ENCODE data around the gene NEMF. TPM values are rescaled to one million over a fixed set of nuclear protein-coding genes. Genes with fewer than 3 reads are reported as not detected.
"Not testable (repeated sequence)": the region's sequence is repeated elsewhere in the genome, so short reads cannot be mapped to it uniquely, and the experiment has no call there.

The NEMF gene
- total RNA-seq, 1 donor: 166 TPM

DNA sequence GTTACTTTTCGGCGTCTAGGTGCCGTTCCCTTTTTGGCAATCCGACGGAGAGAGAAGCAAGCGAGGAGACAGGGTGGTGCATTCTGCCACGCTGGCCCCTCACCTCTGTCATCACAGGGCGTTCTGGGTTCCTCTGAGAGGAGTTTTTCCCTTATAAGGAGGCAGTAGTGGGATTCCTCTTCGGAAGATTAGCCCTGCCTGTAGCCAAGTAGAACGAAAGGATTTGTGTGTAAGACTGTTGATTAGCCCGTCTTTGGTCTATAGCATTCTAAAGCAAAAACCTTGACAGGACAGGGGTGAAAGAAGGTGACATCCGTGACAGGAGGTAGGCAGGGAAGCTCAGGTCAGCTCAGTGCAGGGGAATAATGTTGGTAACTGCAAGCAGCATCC lies 9.1 kb upstream of the NEMF start:
- Histone ChIP-seq H3K4me3 (ENCODE audit: low read length) (peak overlapping the region; percentile 63), H3K9me3 (ENCODE audit: low read depth, low read length) (no peaks in the 10 kb centered on the region), H3K27me3 (ENCODE audit: insufficient read depth, low read length) (no peaks in the 10 kb centered on the region), H3K4me1 (ENCODE audit: insufficient read depth, low read length) (peaks cover 51% of the 10 kb centered on the region)

DNA sequence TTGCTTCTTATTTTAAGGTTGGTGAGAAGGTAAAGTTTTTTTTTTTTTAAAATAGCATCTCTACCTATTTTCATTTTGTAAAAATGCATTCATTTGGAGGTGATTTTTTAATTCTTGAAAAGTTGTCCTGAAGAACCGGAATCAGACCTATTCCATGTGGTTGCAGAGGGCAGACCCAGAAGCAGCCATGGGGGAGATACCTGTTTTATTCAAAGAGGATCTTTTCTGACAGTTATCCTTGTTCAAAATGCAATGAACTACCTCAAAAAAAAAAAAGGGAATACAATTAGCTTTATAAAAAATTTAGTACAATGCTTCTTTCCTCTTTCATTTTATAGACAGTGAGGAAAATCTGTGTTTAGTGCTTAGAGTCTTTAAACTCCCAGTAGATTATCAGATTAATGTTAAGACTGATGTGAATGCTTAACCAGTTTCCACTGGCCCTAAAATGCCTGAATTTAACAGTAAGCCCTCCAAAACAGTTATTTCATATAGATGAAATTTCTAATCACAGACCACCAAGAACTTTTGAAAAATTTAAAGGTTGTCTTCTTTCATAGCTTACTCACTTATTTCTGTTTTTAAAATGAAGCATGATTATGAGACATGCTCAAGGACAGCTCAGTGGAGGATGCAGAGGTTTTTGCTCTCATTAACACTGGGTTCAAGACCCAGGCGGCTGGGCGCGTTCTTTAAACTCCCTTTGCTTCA lies 8.6 kb upstream of the NEMF start:
- Histone ChIP-seq H3K4me3 (ENCODE audit: low read length) (peak overlapping the region; percentile 63), H3K9me3 (ENCODE audit: low read depth, low read length) (no peaks in the 10 kb centered on the region), H3K4me1 (ENCODE audit: insufficient read depth, low read length) (peaks cover 51% of the 10 kb centered on the region), H3K27me3 (ENCODE audit: insufficient read depth, low read length) (no peaks in the 10 kb centered on the region)

GRCh38 chr14:49858383-49858782 lies 5.8 kb upstream of the NEMF start:
- no peaks in the 10 kb centered on the region for H3K27me3 ChIP-seq (ENCODE audit: insufficient read depth, low read length)
- no peak overlapping the region for H3K4me3 ChIP-seq (ENCODE audit: low read length)
- peaks cover 35% of the 10 kb centered on the region for H3K4me1 ChIP-seq (ENCODE audit: insufficient read depth, low read length)
- H3K9me3 ChIP-seq (ENCODE audit: low read depth, low read length): no peaks in the 10 kb centered on the region

DNA sequence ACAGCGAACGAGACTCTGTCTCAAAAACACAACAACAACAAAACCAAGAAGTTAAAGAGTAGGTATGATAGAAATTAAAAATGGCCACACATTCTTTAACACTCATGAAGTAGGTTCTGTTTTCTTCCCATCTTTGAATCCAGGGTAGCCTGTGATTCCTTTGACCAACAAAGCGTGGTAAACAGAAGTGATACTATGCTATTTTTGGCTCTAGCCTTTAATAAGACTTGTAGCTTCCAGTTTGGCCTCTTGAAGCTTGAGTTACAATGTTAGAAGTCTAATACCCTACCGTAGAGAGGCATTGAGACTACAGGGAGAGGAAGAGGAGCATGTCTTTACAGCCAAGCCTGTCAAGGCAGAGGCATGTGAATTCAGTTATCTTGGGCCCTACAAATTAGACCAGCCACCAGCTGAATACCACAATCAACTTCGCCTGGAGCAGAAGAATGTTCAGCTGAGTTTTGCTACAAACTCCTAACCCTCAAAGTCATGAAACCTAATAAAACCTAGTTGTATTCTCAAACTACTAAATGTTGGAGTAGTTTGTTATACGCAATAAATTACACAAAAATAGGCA lies 4.9 kb upstream of the NEMF start:
- Histone ChIP-seq H3K4me3 (ENCODE audit: low read length) (no peak overlapping the region), H3K4me1 (ENCODE audit: insufficient read depth, low read length) (peaks cover 35% of the 10 kb centered on the region), H3K27me3 (ENCODE audit: insufficient read depth, low read length) (no peaks in the 10 kb centered on the region), H3K9me3 (ENCODE audit: low read depth, low read length) (no peaks in the 10 kb centered on the region)

- H3K27me3 ChIP-seq (ENCODE audit: insufficient read depth, low read length): no peaks in the 10 kb centered on the region
- peaks cover 35% of the 10 kb centered on the region for H3K4me1 ChIP-seq (ENCODE audit: insufficient read depth, low read length)
- H3K9me3 ChIP-seq (ENCODE audit: low read depth, low read length): no peaks in the 10 kb centered on the region
- peak overlapping the region; percentile 96 for H3K4me3 ChIP-seq (ENCODE audit: low read length)
Observed at GRCh38 chr14:49853572-49854375, 1.2 kb upstream of the NEMF start.

DNA sequence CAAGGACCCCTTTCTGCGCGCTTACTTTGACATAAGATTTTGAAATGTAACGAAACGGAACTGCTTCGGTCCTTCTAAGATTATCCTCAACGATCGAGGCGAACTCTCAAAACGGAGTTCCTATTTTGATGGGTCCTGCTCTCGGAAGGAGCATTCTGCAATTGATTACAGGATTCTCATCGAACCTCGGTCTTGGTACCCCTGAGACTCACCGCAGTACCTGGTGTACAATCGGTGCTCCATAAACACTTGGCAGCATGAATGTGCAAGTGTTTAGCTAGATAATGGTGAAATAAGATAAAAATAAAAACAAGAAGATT lies 530 bp upstream of the NEMF start:
- peak overlapping the region; percentile 96 for H3K4me3 ChIP-seq (ENCODE audit: low read length)
- H3K4me1 ChIP-seq (ENCODE audit: insufficient read depth, low read length): peaks cover 32% of the 10 kb centered on the region
- H3K27me3 ChIP-seq (ENCODE audit: insufficient read depth, low read length): no peaks in the 10 kb centered on the region
- no peaks in the 10 kb centered on the region for H3K9me3 ChIP-seq (ENCODE audit: low read depth, low read length)

DNA sequence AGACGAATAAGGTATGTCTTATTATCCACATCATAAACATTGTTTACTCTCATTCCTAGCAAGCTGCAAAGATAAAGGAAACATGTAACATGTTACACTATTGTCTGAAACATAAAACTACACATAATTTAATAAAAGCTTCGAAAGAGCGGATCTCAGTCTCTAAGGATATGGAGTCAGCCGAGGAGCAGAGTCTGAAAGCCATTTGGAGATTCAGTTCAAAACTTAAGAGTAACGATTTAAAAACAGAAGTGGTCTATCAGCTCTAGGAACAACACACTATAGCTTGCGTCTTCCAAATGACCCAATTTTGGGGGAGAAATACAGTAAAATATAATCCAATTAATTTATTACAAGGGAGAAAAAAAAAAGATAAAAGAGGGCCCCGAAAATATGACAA lies 775 bp downstream of the NEMF start:
- Histone ChIP-seq H3K4me1 (ENCODE audit: insufficient read depth, low read length) (peaks cover 23% of the 10 kb centered on the region), H3K27me3 (ENCODE audit: insufficient read depth, low read length) (no peaks in the 10 kb centered on the region), H3K9me3 (ENCODE audit: low read depth, low read length) (no peaks in the 10 kb centered on the region), H3K4me3 (ENCODE audit: low read length) (peak overlapping the region; percentile 96)

DNA sequence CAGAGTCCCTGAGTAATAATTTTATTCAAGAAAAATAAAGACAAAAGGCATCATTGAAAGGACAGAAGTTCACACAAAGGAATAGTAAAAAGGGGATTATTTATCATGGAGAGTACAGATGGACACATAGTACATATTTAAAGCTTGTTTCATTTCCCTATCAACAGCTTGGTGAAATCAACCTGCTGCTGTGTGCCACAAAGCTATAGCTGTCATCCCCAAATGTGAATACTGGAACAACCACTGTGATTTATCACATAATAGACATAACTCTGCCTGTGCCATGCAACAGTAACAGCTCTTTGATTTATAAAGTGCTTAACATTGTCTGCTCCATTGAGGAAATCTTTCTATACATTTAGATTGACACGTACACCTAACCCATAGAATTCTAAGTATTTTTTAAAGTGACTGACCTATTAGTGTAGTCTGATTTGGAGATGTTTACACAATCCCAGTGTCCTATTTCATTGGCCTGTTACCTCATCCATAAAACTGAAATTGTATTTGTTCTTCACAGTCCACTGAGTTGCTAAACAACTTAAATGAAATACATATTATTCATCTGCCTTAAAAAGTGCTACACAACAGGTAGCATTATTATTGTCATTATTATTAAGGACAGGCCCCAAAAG lies 3.3 kb downstream of the NEMF start:
- Histone ChIP-seq H3K9me3 (ENCODE audit: low read depth, low read length) (no peaks in the 10 kb centered on the region), H3K27me3 (ENCODE audit: insufficient read depth, low read length) (no peaks in the 10 kb centered on the region), H3K4me1 (ENCODE audit: insufficient read depth, low read length) (peaks cover 23% of the 10 kb centered on the region), H3K4me3 (ENCODE audit: low read length) (no peak overlapping the region)

DNA sequence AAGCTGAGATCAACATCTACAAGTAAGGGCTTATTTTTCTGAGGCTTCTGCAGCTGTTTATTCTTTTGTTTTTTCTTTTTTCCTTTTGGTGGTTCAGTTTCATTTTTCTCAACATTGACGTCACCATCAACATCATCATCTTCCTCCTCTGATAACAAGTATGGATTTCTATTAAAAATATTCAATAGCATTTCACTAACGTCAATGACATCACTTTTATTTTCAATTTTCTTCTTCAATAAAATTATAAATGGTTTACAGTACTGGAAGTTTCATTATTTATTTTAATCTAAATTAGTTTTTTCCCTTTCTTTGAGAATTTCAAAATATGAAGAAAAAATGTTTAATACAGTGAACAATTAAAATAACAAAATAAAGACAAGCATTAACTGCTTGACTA lies 23.9 kb downstream of the NEMF start:
- no peaks in the 10 kb centered on the region for H3K9me3 ChIP-seq (ENCODE audit: low read depth, low read length)
- H3K4me3 ChIP-seq (ENCODE audit: low read length): no peak overlapping the region
- H3K27me3 ChIP-seq (ENCODE audit: insufficient read depth, low read length): no peaks in the 10 kb centered on the region
- H3K4me1 ChIP-seq (ENCODE audit: insufficient read depth, low read length): no peaks in the 10 kb centered on the region

GRCh38 chr14:49820176-49820575 lies 32.4 kb downstream of the NEMF start:
- Histone ChIP-seq H3K4me1 (ENCODE audit: insufficient read depth, low read length) (no peaks in the 10 kb centered on the region), H3K27me3 (ENCODE audit: insufficient read depth, low read length) (no peaks in the 10 kb centered on the region), H3K4me3 (ENCODE audit: low read length) (no peak overlapping the region), H3K9me3 (ENCODE audit: low read depth, low read length) (no peaks in the 10 kb centered on the region)

- Histone ChIP-seq H3K9me3 (ENCODE audit: low read depth, low read length) (peaks cover 4% of the 10 kb centered on the region), H3K4me3 (ENCODE audit: low read length) (no peak overlapping the region)
Observed at GRCh38 chr14:49816844-49817243, 35.7 kb downstream of the NEMF start.

DNA sequence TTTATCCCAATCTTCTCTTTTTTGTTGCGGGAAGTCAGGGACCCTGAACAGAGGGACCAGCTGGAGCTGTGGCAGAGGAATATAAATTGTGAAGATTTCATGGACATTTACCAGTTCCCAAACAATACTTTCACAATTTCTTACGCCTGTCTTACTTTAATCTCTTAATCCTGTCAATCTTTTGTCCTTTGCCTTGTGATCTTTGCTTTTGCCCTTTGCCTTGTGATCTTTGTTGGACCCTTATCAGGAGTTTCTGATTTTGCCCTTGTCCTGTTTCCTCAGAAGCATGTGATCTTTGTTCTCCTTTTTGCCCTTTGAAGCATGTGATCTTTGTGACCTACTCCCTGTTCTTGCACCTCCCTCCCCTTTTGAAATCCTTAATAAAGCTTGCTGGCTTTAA lies 36.5 kb downstream of the NEMF start:
- not testable (repeated sequence) for H3K9me3 ChIP-seq (ENCODE audit: low read depth, low read length); H3K4me3 ChIP-seq (ENCODE audit: low read length); H3K27me3 ChIP-seq (ENCODE audit: insufficient read depth, low read length); H3K4me1 ChIP-seq (ENCODE audit: insufficient read depth, low read length)

More at GRCh38 chr14:49816844-49817243, 35.7 kb downstream of the NEMF start:
- H3K4me1 ChIP-seq (ENCODE audit: insufficient read depth, low read length): no peaks in the 10 kb centered on the region
- no peaks in the 10 kb centered on the region for H3K27me3 ChIP-seq (ENCODE audit: insufficient read depth, low read length)

GRCh38 chr14:49808780-49809179 lies 43.8 kb downstream of the NEMF start:
- Histone ChIP-seq H3K9me3 (ENCODE audit: low read depth, low read length) (peaks cover 6% of the 10 kb centered on the region), H3K4me1 (ENCODE audit: insufficient read depth, low read length) (no peaks in the 10 kb centered on the region)

DNA sequence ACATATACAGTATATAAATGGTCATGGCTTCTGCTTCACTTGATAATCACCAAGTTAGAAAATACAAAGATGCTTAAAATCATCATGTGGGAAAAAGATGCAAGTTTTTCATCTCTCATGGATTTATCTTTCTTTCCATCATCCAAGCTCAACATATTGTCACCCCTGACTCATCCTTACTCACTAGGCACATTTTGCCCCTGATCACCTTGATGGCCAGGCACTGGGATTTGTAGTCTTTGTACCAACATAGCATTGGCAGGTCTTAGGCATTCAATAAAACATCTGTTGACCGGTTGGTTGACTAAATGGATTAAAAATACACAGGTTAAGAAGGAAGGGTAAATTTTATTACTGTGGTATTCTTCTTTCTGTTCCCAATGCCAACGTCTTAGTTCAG lies 56.6 kb downstream of the NEMF start:
- Histone ChIP-seq H3K4me3 (ENCODE audit: low read length) (no peak overlapping the region), H3K4me1 (ENCODE audit: insufficient read depth, low read length) (no peaks in the 10 kb centered on the region), H3K9me3 (ENCODE audit: low read depth, low read length) (no peaks in the 10 kb centered on the region), H3K27me3 (ENCODE audit: insufficient read depth, low read length) (no peaks in the 10 kb centered on the region)

More at GRCh38 chr14:49808780-49809179, 43.8 kb downstream of the NEMF start:
- no peaks in the 10 kb centered on the region for H3K27me3 ChIP-seq (ENCODE audit: insufficient read depth, low read length)
- H3K4me3 ChIP-seq (ENCODE audit: low read length): no peak overlapping the region

GRCh38 chr14:49792618-49793017 lies 60.0 kb downstream of the NEMF start:
- H3K27me3 ChIP-seq (ENCODE audit: insufficient read depth, low read length): no peaks in the 10 kb centered on the region
- no peaks in the 10 kb centered on the region for H3K9me3 ChIP-seq (ENCODE audit: low read depth, low read length)
- no peaks in the 10 kb centered on the region for H3K4me1 ChIP-seq (ENCODE audit: insufficient read depth, low read length)
- no peak overlapping the region for H3K4me3 ChIP-seq (ENCODE audit: low read length)
